Glutamatergic neuron (in vitro differentiated cells): Measurements from ENCODE around the gene MARCHF6. TPM values are rescaled to one million over a fixed set of nuclear protein-coding genes. Genes with fewer than 3 reads are reported as not detected.
A peak's percentile ranks its signal among the peaks of the same experiment; 100 is the strongest.

ENCODE experiments used
- DNase-seq: peaks from one replicate; pipeline ENCODE4 v3.0.0; 2022
- H3K27ac Mint-ChIP-seq: one replicate; pipeline ENCODE4 v1.8.0; 2020; ENCODE audit warnings: mild to moderate bottlenecking, mixed read lengths, inconsistent platforms; ENCODE audit not compliant: unreplicated experiment
- H3K27me3 Mint-ChIP-seq: one replicate; pipeline ENCODE4 v1.8.0; 2020; ENCODE audit warnings: mild to moderate bottlenecking, moderate library complexity, mixed read lengths, inconsistent platforms; ENCODE audit not compliant: unreplicated experiment
- H3K36me3 Mint-ChIP-seq: one replicate; pipeline ENCODE4 v1.8.0; 2020; ENCODE audit warnings: mild to moderate bottlenecking, mixed read lengths, inconsistent platforms; ENCODE audit not compliant: unreplicated experiment
- H3K4me1 Mint-ChIP-seq: one replicate; pipeline ENCODE4 v1.8.0; 2020; ENCODE audit warnings: mild to moderate bottlenecking, low read depth, mixed read lengths, inconsistent platforms; ENCODE audit not compliant: unreplicated experiment
- H3K4me3 Mint-ChIP-seq: one replicate; pipeline ENCODE4 v1.8.0; 2020; ENCODE audit warnings: mild to moderate bottlenecking, mixed read lengths, inconsistent platforms; ENCODE audit not compliant: unreplicated experiment
- H3K9me3 Mint-ChIP-seq: one replicate; pipeline ENCODE4 v1.8.0; 2020; ENCODE audit warnings: mild to moderate bottlenecking, moderate library complexity, mixed read lengths, inconsistent platforms; ENCODE audit not compliant: unreplicated experiment
- total RNA-seq: library from RNA; stranded (reverse); fragmentation: NEBNext Ultra II Directional; extraction: Animal tissue kit (Norgen Biotek cat#: 25700); gene quantifications from one replicate; pipeline ENCODE4 v1.2.1, GENCODE V29; 2021; ENCODE audit not compliant: unreplicated experiment
- TF ChIP-seq, protein P1 (sequence below): fragments of 200-600 bp; sonication (generic); IDR thresholded peaks from one replicate; pipeline ENCODE4 v1.5.0; 2021; ENCODE audit not compliant: partially characterized antibody, unreplicated experiment

Gene MARCHF6
- total RNA-seq, 1 donor from 2014 or later: 245 TPM

DNA sequence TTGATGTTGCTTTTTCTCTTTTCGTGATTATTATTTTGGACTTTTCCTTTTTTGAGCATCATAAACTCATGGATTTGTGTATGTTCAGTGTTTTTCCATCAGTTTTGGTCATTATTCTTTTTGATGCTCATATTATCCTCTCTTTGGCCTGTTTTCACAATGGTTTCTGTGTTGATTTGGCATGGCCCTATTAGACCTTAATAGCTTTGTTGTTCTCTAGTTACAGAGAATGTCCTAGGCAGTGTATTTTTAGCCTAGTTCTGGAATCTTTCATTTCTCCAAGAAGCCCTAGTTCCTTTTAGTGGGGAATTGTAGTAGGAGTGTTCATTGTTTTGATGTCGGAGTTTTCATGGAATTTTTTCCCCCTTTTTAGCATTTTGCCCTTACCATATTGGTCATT, 46.9 kb downstream of the MARCHF6 start:
- Mint-ChIP-seq H3K27ac (peak overlapping the region; percentile 72), H3K4me3 (no peak overlapping the region), H3K4me1 (peaks cover 10% of the 10 kb centered on the region), H3K9me3 (peaks cover 5% of the 10 kb centered on the region), H3K36me3 (peaks cover 4% of the 10 kb centered on the region), H3K27me3 (no peaks in the 10 kb centered on the region)
- TF ChIP-seq, protein P1, sequence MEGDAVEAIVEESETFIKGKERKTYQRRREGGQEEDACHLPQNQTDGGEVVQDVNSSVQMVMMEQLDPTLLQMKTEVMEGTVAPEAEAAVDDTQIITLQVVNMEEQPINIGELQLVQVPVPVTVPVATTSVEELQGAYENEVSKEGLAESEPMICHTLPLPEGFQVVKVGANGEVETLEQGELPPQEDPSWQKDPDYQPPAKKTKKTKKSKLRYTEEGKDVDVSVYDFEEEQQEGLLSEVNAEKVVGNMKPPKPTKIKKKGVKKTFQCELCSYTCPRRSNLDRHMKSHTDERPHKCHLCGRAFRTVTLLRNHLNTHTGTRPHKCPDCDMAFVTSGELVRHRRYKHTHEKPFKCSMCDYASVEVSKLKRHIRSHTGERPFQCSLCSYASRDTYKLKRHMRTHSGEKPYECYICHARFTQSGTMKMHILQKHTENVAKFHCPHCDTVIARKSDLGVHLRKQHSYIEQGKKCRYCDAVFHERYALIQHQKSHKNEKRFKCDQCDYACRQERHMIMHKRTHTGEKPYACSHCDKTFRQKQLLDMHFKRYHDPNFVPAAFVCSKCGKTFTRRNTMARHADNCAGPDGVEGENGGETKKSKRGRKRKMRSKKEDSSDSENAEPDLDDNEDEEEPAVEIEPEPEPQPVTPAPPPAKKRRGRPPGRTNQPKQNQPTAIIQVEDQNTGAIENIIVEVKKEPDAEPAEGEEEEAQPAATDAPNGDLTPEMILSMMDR: no peak
- DNase-seq: no peak

DNA sequence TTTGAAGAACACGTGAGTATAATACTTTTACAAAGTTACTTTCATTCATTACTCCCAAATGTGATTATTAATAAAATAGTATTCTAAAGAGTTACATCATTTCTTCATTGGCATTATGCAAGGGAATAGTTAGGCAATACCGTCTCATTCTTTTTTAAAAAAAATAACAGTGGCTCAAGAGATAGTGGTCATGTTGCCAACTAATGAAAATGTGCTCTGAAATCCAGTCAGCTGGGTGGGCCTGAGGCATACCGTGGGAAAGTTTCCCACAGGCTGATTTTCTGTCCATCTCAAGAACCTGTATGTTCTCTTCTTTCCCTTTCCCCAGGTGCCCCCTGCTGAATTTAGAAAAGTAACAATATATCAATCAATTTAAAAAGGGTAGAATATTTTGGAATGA, 47.3 kb downstream of the MARCHF6 start:
- DNase-seq: no peak
- Mint-ChIP-seq H3K36me3 (peaks cover 4% of the 10 kb centered on the region), H3K27ac (no peak overlapping the region), H3K4me1 (peaks cover 10% of the 10 kb centered on the region), H3K4me3 (no peak overlapping the region), H3K27me3 (no peaks in the 10 kb centered on the region), H3K9me3 (peaks cover 5% of the 10 kb centered on the region)
- TF ChIP-seq, protein P1: no peak

DNA sequence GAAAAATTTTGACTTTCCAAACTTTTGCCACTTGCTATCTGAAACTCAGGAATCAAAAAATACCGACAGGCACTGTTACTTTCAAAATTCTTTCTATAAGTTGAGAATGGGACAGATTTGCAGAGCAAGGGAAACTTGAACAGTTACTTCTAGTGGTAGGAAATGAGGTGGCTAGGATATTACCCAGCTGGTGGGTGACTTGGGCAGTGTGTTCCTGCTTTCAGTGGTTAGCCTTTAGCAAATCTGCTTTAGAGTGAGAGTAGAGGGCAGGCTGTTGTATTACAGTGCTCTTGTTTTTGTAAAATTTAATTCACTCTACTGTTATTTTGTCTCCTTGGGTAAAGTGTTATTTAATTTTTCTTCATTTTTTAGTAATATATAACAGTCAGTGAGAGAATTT, 48.0 kb downstream of the MARCHF6 start:
- Mint-ChIP-seq H3K27ac (no peak overlapping the region), H3K4me3 (no peak overlapping the region), H3K36me3 (peaks cover 4% of the 10 kb centered on the region), H3K4me1 (peaks cover 10% of the 10 kb centered on the region), H3K9me3 (peaks cover 3% of the 10 kb centered on the region), H3K27me3 (no peaks in the 10 kb centered on the region)
- no peak for DNase-seq
- TF ChIP-seq, protein P1: no peak

Other genes with a start within 250 kb of the MARCHF6 start
- gene ATPSCKMT, start 103.8 kb upstream of the MARCHF6 start, total RNA-seq: 17.8 TPM
- gene CCT5, start 103.4 kb upstream of the MARCHF6 start, total RNA-seq: 284 TPM
- gene CMBL, start 45.8 kb upstream of the MARCHF6 start, total RNA-seq: 2.2 TPM
- not detected for gene ROPN1L, start 88.2 kb downstream of the MARCHF6 start, total RNA-seq
- gene ANKRD33B, start 210.4 kb downstream of the MARCHF6 start, total RNA-seq: 14.5 TPM